GM10847 (cell line): ENCODE results near the gene ANKRD2.

Source experiments
- POLR2A ChIP-seq: IDR thresholded peaks from 2 replicates; pipeline ENCODE4 v1.6.1; 2011; ENCODE audit not compliant: insufficient read length; ENCODE audit errors: extremely low read depth

The ANKRD2 gene

GRCh38 chr10:97607095-97607636 lies 34.6 kb downstream of the ANKRD2 start:
- TF ChIP-seq POLR2A: no peak

GRCh38 chr10:97608991-97609561 lies 36.5 kb downstream of the ANKRD2 start:
- no peak for TF ChIP-seq POLR2A

- no peak for TF ChIP-seq POLR2A
Observed at GRCh38 chr10:97611473-97611872, 38.9 kb downstream of the ANKRD2 start.

- no peak for TF ChIP-seq POLR2A
Observed at GRCh38 chr10:97612386-97612785, 39.8 kb downstream of the ANKRD2 start.

GRCh38 chr10:97618285-97618684 lies 45.7 kb downstream of the ANKRD2 start:
- TF ChIP-seq POLR2A: no peak

GRCh38 chr10:97618733-97619132 lies 46.2 kb downstream of the ANKRD2 start:
- TF ChIP-seq POLR2A: no peak

GRCh38 chr10:97623277-97623676 lies 50.7 kb downstream of the ANKRD2 start:
- no peak for TF ChIP-seq POLR2A

- no peak for TF ChIP-seq POLR2A
Observed at GRCh38 chr10:97627731-97628130, 55.2 kb downstream of the ANKRD2 start.

- TF ChIP-seq POLR2A: no peak
Observed at GRCh38 chr10:97628228-97628627, 55.6 kb downstream of the ANKRD2 start.

GRCh38 chr10:97629289-97629688 lies 56.7 kb downstream of the ANKRD2 start:
- TF ChIP-seq POLR2A: no peak

GRCh38 chr10:97631098-97631497 lies 58.5 kb downstream of the ANKRD2 start:
- no peak for TF ChIP-seq POLR2A

GRCh38 chr10:97632949-97633884 lies 60.6 kb downstream of the ANKRD2 start, which contains the start of gene MORN4:
MORN4 (minus strand) TSS chr10:97633500; CDS start chr10:97619653, 13,847 bp downstream.
- TF ChIP-seq POLR2A: peak; percentile 42
